HFF-Myc (cell line): ENCODE measurements around the gene CYS1.

ENCODE experiments used
- DNase-seq: peaks from one replicate; pipeline ENCODE4 v3.0.0-alpha.2; 2011; ENCODE audit warnings: low read depth; ENCODE audit errors: extremely low read depth
- H3K4me3 ChIP-seq: replicated peaks from 2 replicates; pipeline ENCODE4 v1.5.1; 2011; ENCODE audit warnings: low read depth, mild to moderate bottlenecking, control low read depth, low read length
- TF ChIP-seq, protein P1 (sequence below): IDR thresholded peaks from 2 replicates; pipeline ENCODE4 v1.5.1; 2012; ENCODE audit warnings: mild to moderate bottlenecking, low read depth, low read length, control low read depth; ENCODE audit errors: missing control alignments

Gene CYS1

DNA sequence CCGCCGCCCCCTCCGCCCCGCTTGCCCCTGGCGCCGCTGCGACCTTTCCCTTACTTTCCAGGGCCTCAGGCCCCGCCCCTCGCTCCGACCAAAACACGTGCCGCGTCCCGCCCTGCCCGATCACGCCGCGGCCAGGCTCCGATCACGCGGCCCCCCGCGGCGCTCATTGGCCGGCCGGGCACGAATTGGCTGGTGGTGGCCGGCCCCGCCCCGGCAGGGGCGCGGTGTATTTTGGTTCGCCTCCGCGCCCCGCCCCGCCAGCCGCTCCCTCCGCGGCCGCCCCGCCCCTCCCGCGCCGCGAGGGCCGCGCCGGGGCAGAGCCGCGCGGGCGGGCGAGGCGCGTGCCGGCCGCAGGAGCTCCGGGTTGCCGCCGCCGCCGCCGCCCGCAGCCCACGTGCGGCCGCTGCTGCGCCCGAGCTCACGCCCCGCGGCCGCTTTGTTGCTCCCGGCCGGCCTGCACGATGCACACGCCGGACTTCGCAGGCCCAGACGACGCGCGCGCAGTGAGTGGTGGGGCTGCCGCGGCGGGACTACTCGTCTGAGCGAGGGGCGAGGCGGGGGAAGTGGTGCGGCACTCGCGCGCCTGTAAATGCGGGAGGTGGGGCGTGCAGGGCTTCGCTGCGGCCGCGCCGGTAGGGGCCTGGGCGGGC lies 36.8 kb downstream of the CYS1 start, which contains the start of gene KLF11:
Gene KLF11, plus strand, starts transcription at position 295 of the 650 bp plus-strand sequence. Its CDS starts 167 bp downstream, at position 462.
- peak within 1 kb of the TSS; percentile 34 for H3K4me3 ChIP-seq
- DNase-seq, result no peak

DNA sequence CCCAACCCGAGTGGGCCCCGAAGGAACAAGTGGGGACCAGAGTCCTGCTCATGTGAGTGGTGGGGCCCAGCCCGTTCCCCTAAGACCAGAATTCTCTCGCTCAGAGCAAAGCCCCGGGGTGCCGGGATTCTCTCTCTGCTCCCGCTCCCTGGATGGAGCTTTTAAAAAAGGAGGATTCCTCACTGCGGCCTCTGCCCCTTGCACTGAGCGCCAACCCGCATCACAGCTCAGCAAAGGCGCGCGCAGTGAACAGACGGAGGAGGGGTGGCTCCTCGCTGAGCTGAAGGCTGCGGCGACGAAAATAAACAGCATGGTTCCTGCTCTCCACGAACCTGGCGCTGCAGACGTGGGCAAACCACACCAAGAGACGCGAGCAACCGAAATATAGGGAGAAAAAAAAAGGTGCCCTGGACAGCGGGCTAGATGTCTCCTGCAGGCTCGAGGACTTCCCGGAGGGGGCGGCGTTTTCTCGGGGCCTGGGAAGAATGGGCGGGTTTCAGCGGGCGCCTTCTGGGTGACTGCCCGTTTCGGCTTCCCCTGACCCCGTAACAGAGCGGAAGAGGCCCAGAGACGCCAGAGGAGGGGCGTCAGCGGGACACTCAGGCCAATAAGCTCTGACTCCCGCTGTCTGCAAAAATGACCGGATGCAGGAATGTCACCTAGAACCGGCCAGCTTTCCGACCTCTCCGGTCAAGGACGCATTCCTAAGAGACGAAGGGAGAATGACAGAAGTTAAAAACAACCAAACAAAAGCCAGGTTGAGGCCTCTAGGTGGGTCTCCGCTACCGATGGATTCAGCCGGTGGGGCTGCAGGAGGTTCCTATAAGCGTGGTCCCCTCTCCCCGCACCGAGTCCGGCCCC lies 37.7 kb downstream of the CYS1 start:
- H3K4me3 ChIP-seq, result peak overlapping the region; percentile 22; the same call in 1 of the 2 replicates
- TF ChIP-seq, protein P1, sequence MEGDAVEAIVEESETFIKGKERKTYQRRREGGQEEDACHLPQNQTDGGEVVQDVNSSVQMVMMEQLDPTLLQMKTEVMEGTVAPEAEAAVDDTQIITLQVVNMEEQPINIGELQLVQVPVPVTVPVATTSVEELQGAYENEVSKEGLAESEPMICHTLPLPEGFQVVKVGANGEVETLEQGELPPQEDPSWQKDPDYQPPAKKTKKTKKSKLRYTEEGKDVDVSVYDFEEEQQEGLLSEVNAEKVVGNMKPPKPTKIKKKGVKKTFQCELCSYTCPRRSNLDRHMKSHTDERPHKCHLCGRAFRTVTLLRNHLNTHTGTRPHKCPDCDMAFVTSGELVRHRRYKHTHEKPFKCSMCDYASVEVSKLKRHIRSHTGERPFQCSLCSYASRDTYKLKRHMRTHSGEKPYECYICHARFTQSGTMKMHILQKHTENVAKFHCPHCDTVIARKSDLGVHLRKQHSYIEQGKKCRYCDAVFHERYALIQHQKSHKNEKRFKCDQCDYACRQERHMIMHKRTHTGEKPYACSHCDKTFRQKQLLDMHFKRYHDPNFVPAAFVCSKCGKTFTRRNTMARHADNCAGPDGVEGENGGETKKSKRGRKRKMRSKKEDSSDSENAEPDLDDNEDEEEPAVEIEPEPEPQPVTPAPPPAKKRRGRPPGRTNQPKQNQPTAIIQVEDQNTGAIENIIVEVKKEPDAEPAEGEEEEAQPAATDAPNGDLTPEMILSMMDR, result no peak
- no peak for DNase-seq

More for the DNA sequence above, 36.8 kb downstream of the CYS1 start, which contains the start of gene KLF11:
- TF ChIP-seq, protein P1, result no peak

DNA sequence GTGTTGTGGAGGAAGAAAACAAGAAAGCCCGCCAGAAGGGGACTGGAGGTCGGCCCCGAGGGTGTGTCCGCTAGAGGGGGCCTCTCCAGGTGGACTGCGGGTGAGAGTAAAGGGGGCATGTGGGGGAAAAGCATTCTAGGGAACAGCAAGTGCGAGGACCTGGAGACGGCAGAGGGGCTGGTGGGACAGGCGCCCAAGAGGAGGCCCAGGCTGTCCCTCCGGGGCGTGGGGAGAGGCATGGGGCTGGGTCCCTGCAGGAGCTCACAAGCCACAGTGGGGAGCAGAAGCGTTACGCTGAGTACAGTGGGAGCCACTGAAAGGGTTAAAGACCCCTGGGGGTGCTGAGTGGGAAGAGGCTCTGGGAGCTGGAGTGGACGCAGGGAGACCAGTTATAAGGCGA lies 38.5 kb downstream of the CYS1 start:
- TF ChIP-seq, protein P1, result no peak
- H3K4me3 ChIP-seq, result no peak overlapping the region

DNA sequence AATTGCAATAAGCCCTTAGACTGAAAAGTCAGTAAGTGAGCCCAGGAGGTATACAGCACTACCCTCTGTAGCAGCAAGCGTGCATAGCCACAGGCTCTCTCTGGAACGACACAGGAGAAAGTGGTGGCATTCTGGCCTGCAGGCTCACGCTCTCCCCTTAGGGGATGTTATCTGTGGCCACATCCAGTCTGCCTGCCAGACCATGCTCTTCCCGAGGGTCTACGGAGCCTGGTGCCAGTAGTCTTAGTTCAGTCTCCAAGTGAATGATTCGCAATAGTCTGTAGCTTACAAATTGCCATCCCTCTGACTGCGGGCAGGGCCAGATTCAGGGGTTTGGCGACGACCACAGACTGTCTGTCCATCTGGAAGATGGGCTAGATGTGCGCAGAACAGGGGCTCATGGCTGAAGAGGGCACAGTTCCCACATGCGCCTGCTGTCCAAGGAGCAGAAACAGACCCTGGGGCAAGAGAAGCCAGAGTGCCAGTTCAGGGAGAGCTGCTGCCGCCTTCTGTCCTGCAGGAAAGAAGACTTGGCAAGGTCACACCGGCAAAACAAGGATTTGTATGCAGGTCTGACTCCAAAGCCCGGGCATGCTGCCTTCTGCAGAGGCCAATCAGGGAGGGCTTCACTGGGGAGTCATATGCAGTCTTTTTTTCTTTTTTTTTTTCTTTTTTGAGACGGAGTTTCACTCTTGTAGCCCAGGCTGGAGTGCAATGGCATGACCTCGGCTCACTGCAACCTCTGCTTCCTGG lies 40.4 kb downstream of the CYS1 start:
- DNase-seq, result no peak
- H3K4me3 ChIP-seq, result no peak overlapping the region
- TF ChIP-seq, protein P1, result no peak

More for the DNA sequence above, 38.5 kb downstream of the CYS1 start:
- DNase-seq, result no peak

DNA sequence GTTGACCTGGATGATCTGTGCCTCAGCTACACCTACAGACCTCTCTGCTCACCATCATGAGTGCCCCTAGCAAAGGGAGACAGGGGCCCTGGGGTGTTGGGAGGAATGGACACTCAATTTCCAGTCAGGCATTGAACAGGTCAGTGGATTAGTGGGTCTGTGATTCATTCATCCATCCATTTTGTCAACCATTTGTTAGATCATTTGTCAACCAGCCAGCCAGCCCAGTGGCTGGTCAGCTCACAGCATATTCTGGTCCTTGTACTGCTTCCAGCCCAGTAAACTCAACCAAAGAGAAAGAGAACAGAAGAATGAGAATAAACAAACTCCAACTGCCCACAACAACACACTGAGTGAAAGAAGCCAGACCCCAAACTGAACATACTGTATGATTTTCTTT lies 41.5 kb downstream of the CYS1 start:
- TF ChIP-seq, protein P1, result no peak
- DNase-seq, result no peak
- no peak overlapping the region for H3K4me3 ChIP-seq

DNA sequence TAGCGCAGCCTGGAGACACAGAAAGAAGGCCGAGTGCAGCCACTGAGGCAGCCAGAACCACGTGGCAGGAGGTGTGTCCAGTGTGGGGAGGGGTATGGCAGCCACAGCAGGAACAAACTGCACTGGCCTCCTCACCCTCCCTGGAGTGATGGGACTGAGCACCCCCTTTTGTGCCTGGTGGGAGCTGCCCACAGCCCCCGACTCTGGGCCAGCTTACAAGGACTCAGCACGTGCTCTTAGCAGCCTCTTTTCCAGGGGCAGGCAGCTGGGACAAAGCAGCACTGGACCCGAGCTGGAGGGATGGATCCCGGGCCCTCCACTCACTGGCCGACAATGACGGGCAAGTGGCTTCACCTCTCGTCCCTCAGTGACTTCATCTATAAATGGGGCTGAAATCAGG lies 42.1 kb downstream of the CYS1 start:
- TF ChIP-seq, protein P1, result no peak
- DNase-seq, result no peak
- H3K4me3 ChIP-seq, result no peak overlapping the region
